A673 (cell line): ENCODE results near the gene NLRX1. TPM values are rescaled to one million over a fixed set of nuclear protein-coding genes. Genes with fewer than 3 reads are reported as not detected.
A peak's percentile ranks its signal among the peaks of the same experiment; 100 is the strongest.

ENCODE experiments used
- BruUV-seq: library from RNA; stranded (reverse); fragments of 400-500 nt; replicated peaks from 2 replicates; lab custom pipeline; 2021; lab: Mats Ljungman, UMichigan
- CTCF ChIA-PET: fragments of 300-600 bp; sonication (Branson Sonifier 250); formaldehyde crosslinking; loops from one replicate; lab custom pipeline; 2022; ENCODE audit warnings: antibody characterized with exemption; lab: Charles Lee
- POLR2A ChIA-PET: fragments of 300-600 bp; sonication (Branson Sonifier 250); formaldehyde crosslinking; loops from one replicate; lab custom pipeline; 2022; ENCODE audit warnings: antibody characterized with exemption; ENCODE audit not compliant: low non-redundant PET; lab: Charles Lee
- DNase-seq: peaks from one replicate; pipeline ENCODE4 v3.0.0-alpha.2; 2015; ENCODE audit warnings: low spot score
- H3K27ac ChIP-seq: fragments of 200-600 bp; sonication (generic); 2 replicates; pipeline ENCODE4 v1.5.1; 2016; ENCODE audit warnings: mixed run types, low read depth, mild to moderate bottlenecking, mixed read lengths, antibody characterized with exemption, low read length; ENCODE audit not compliant: poor library complexity, severe bottlenecking
- H3K27me3 ChIP-seq: fragments of 200-600 bp; sonication (generic); replicated peaks from 2 replicates; pipeline ENCODE4 v1.6.1; 2017; ENCODE audit warnings: mixed run types, low read depth, mild to moderate bottlenecking, mixed read lengths, antibody characterized with exemption, low read length; ENCODE audit not compliant: insufficient read depth, poor library complexity
- H3K36me3 ChIP-seq: fragments of 200-600 bp; sonication (generic); 2 replicates; pipeline ENCODE4 v1.6.1; 2016; ENCODE audit warnings: mixed run types, mild to moderate bottlenecking, mixed read lengths, antibody characterized with exemption, low read length; ENCODE audit not compliant: insufficient read depth, poor library complexity, severe bottlenecking
- H3K4me1 ChIP-seq: fragments of 200-600 bp; sonication (generic); 2 replicates; pipeline ENCODE4 v1.6.1; 2017; ENCODE audit warnings: mixed run types, mild to moderate bottlenecking, mixed read lengths, antibody characterized with exemption, low read length; ENCODE audit not compliant: insufficient read depth, poor library complexity, severe bottlenecking
- H3K4me3 ChIP-seq: fragments of 200-600 bp; sonication (generic); 2 replicates; pipeline ENCODE4 v1.5.1; 2016; ENCODE audit warnings: low read depth, mixed run types, mild to moderate bottlenecking, mixed read lengths, low read length; ENCODE audit not compliant: poor library complexity, severe bottlenecking
- H3K9me3 ChIP-seq: fragments of 200-600 bp; sonication (generic); 2 replicates; pipeline ENCODE4 v1.6.1; 2016; ENCODE audit warnings: mixed run types, low read depth, mild to moderate bottlenecking, mixed read lengths, antibody characterized with exemption, low read length; ENCODE audit not compliant: poor library complexity, severe bottlenecking
- CTCF ChIP-seq: fragments of 300-800, 200-600 bp; sonication (generic); conservative IDR thresholded peaks from 2 replicates; pipeline ENCODE4 v1.5.1; 2017; ENCODE audit warnings: low read depth, mild to moderate bottlenecking, antibody characterized with exemption, low read length, moderate library complexity, mixed read lengths
- EZH2 ChIP-seq: fragments of 200-600 bp; sonication (generic); IDR thresholded peaks from 2 replicates; pipeline ENCODE4 v1.6.1; 2017; ENCODE audit warnings: borderline replicate concordance, low read depth, mild to moderate bottlenecking, mixed read lengths, antibody characterized with exemption, low read length; ENCODE audit not compliant: poor library complexity, severe bottlenecking
- intact Hi-C: fragments of 100-400 bp; cut with micrococcal nuclease; formaldehyde crosslinking; loops from one replicate; pipeline ENCODE4 v1.10.0; 2022; ENCODE audit not compliant: unreplicated experiment
- total RNA-seq: library from RNA; stranded (reverse); gene quantifications from 2 replicates; pipeline ENCODE4 v1.2.3, GENCODE V29; 2021

NLRX1 gene
- total RNA-seq, 1 experiment from 2014 or later: 1.4 TPM

DNA sequence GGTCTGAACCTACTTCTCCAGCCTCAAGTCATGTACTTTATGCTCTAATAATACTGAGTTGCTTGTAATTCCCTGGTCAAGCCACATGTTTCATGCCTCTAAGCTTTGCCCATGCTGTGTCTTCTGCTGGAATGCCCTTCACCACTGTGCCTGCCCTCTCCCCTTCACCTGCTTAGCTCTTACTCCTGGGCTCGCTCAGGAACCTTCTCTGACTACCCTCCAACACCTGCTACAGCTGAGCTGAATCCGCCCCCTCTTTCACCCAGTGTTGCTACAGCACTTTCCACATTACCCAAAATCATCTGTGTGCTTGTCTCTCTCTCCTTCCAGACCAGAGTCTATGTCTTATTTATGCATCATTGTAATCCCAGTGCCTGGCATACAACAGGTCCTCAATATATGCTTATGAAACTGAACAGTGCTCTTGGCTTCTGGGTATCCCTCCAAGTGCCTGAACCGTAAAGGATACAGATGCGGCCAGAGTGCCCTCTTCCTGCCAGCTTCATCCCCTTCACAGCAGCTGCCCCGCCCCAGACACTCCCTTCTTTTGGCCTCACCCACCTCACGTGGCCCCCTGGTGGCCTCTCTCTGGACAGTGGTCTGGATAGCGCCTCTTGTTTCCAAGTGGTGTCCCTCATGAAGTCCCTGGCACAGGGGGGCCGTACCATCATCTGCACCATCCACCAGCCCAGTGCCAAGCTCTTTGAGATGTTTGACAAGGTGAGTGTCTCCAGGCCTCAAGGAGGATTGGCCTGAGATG lies 12.6 kb upstream of the NLRX1 start:
- Histone ChIP-seq H3K27ac (no peak overlapping the region), H3K9me3 (no peaks in the 10 kb centered on the region), H3K4me3 (no peak overlapping the region), H3K4me1 (no peaks in the 10 kb centered on the region), H3K27me3 (no peaks in the 10 kb centered on the region), H3K36me3 (no peaks in the 10 kb centered on the region)
- ChIA-PET CTCF (no interaction called here), POLR2A (interaction anchor here (0.7 kb wide), 1 partner anchor 8 kb away, joined by 3 read pairs; no protein-coding TSS in a partner anchor)
- intact Hi-C loops: no loop called here
- no peak for DNase-seq
- TF ChIP-seq EZH2 (no peak), CTCF (0 out of 2 replicates have a peak, but pooled peaks have one; percentile 17)
- no TSS peak for BruUV-seq

DNA sequence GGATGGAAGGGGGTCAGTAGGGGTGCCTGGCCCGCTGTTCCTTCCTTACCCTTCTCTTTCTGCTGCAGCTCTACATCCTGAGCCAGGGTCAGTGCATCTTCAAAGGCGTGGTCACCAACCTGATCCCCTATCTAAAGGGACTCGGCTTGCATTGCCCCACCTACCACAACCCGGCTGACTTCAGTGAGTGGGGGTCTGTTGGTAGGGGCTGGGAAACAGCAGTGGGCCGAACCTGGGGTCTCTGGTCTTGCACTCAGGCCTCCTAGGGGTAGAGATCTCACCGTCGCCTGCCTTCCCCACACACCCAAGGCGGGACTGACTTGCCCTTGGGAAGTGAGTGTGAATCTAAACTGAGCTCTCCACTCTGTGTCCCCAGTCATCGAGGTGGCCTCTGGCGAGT lies 12.0 kb upstream of the NLRX1 start:
- DNase-seq: no peak
- Histone ChIP-seq H3K9me3 (no peaks in the 10 kb centered on the region), H3K4me1 (no peaks in the 10 kb centered on the region), H3K36me3 (no peaks in the 10 kb centered on the region), H3K4me3 (no peak overlapping the region), H3K27me3 (no peaks in the 10 kb centered on the region), H3K27ac (no peak overlapping the region)
- BruUV-seq: no TSS peak
- TF ChIP-seq EZH2: no peak
- no peak for TF ChIP-seq CTCF
- ChIA-PET CTCF (interaction anchor here (0.5 kb wide), 1 partner anchor 487 kb away, joined by 7 read pairs; no protein-coding TSS in a partner anchor), POLR2A (no interaction called here)
- intact Hi-C loops: no loop called here

GRCh38 chr11:119157063-119157462 lies 11.5 kb upstream of the NLRX1 start:
- intact Hi-C loops: no loop called here
- H3K27me3 ChIP-seq: no peaks in the 10 kb centered on the region
- H3K4me1 ChIP-seq: no peaks in the 10 kb centered on the region
- POLR2A ChIA-PET: no interaction called here
- BruUV-seq: no TSS peak
- H3K4me3 ChIP-seq: no peak overlapping the region
- H3K27ac ChIP-seq: no peak overlapping the region
- no peaks in the 10 kb centered on the region for H3K9me3 ChIP-seq
- CTCF ChIA-PET: interaction anchor here (0.5 kb wide), 1 partner anchor 486 kb away, joined by 7 read pairs; no protein-coding TSS in a partner anchor
- H3K36me3 ChIP-seq: no peaks in the 10 kb centered on the region
- no peak for DNase-seq
- no peak for TF ChIP-seq EZH2
- no peak for TF ChIP-seq CTCF
